Muscle of leg (tissue), 11 donors: ENCODE data around the gene CENPV. TPM values are rescaled to one million over a fixed set of nuclear protein-coding genes. Genes with fewer than 3 reads are reported as not detected.

Source experiments
- DNase-seq: peaks from one replicate; pipeline ENCODE4 v3.0.0; 2013
- H3K27ac ChIP-seq: one replicate; pipeline ENCODE4 v1.5.1; 2013; ENCODE audit warnings: mild to moderate bottlenecking, low read length, control low read depth
- H3K27me3 ChIP-seq: one replicate; pipeline ENCODE4 v1.6.1; 2013; ENCODE audit warnings: low read length; ENCODE audit not compliant: control insufficient read depth, insufficient read depth
- H3K36me3 ChIP-seq: one replicate; pipeline ENCODE4 v1.6.1; 2013; ENCODE audit warnings: low read length; ENCODE audit not compliant: control insufficient read depth, insufficient read depth
- H3K4me1 ChIP-seq: one replicate; pipeline ENCODE4 v1.6.1; 2013; ENCODE audit warnings: low read length; ENCODE audit not compliant: control insufficient read depth, insufficient read depth
- H3K4me3 ChIP-seq: one replicate; pipeline ENCODE4 v1.5.1; 2013; ENCODE audit warnings: low read length, control low read depth
- H3K9me3 ChIP-seq: replicated peaks from 2 replicates; pipeline ENCODE4 v1.6.1; 2013; ENCODE audit warnings: low read depth, low read length; ENCODE audit not compliant: control insufficient read depth
- WGBS: methylation state at CpG from one replicate; pipeline ENCODE4 v1.1.5; 2013; ENCODE audit warnings: missing lambda C conversion rate; ENCODE audit not compliant: insufficient coverage; 5-methylcytosine and 5-hydroxymethylcytosine counted together
- polyA plus RNA-seq, 8 donors: library from polyadenylated mRNA; unstranded; fragments of 120-200 nt; gene quantifications; one replicate each; pipeline versions ENCODE4 v1.2.1 to v1.2.3, GENCODE V29; 2013; ENCODE audit warnings: inconsistent platforms in 1 of 8, low replicate concordance in 1 of 8; ENCODE audit not compliant: insufficient read length in 8 of 8, insufficient read depth in 1 of 8
- total RNA-seq: library from RNA; stranded (reverse); fragments of 120-200 nt; gene quantifications from one replicate; pipeline ENCODE4 v1.2.4, GENCODE V29; 2013

Gene CENPV
- total and polyA plus RNA-seq, 9 donors = 29.0 to 39.1 (median 33.8) TPM

GRCh38 chr17:16383772-16384287 is 30.6 kb upstream of the CENPV start:
- no peak for DNase-seq
- WGBS = 100% methylated on average over 1 of the region's 5 CpGs
- Histone ChIP-seq H3K36me3 (peaks cover 25% of the 10 kb centered on the region), H3K27me3 (no peaks in the 10 kb centered on the region), H3K9me3 (no peaks in the 10 kb centered on the region), H3K4me1 (peaks cover 21% of the 10 kb centered on the region), H3K27ac (no peak overlapping the region), H3K4me3 (no peak overlapping the region)

GRCh38 chr17:16383216-16383615 is 29.9 kb upstream of the CENPV start:
- H3K27me3 ChIP-seq = no peaks in the 10 kb centered on the region
- H3K27ac ChIP-seq = no peak overlapping the region
- WGBS = 85% methylated on average over 2 of the region's 4 CpGs
- no peaks in the 10 kb centered on the region for H3K9me3 ChIP-seq
- H3K36me3 ChIP-seq = peaks cover 25% of the 10 kb centered on the region
- DNase-seq = no peak
- H3K4me1 ChIP-seq = peaks cover 21% of the 10 kb centered on the region
- H3K4me3 ChIP-seq = no peak overlapping the region

- no peaks in the 10 kb centered on the region for H3K27me3 ChIP-seq
- H3K9me3 ChIP-seq = no peaks in the 10 kb centered on the region
- no peak for DNase-seq
- H3K4me3 ChIP-seq = peak overlapping the region; percentile 83
- WGBS = 2% methylated on average over 14 of the region's 14 CpGs
- peaks cover 19% of the 10 kb centered on the region for H3K4me1 ChIP-seq
- peak overlapping the region; percentile 99 for H3K27ac ChIP-seq
- peaks cover 25% of the 10 kb centered on the region for H3K36me3 ChIP-seq
Measured at GRCh38 chr17:16381496-16381820, 28.2 kb upstream of the CENPV start.

GRCh38 chr17:16380640-16381495 is 27.6 kb upstream of the CENPV start, which contains the start of gene UBB:
TSS of gene UBB (plus strand) at chr17:16381091. CDS start at chr17:16381908, 817 bp downstream.
- peak within 1 kb of the TSS; percentile 83 for H3K4me3 ChIP-seq
- H3K9me3 ChIP-seq = no peaks in the 10 kb centered on the region
- H3K4me1 ChIP-seq = peaks cover 19% of the 10 kb centered on the region
- H3K36me3 ChIP-seq = peaks cover 25% of the 10 kb centered on the region
- peak within 1 kb of the TSS; percentile 99 for H3K27ac ChIP-seq
- under 1% methylated on average over 50 of the region's 67 CpGs for whole genome bisulfite sequencing
- H3K27me3 ChIP-seq = no peaks in the 10 kb centered on the region
- peak; percentile 99 for DNase-seq

GRCh38 chr17:16379654-16380053 is 26.4 kb upstream of the CENPV start:
- Histone ChIP-seq H3K27me3 (no peaks in the 10 kb centered on the region), H3K27ac (no peak overlapping the region), H3K4me1 (peaks cover 19% of the 10 kb centered on the region), H3K36me3 (peaks cover 25% of the 10 kb centered on the region), H3K4me3 (no peak overlapping the region), H3K9me3 (no peaks in the 10 kb centered on the region)
- WGBS = 90% methylated on average over 2 of the region's 8 CpGs
- no peak for DNase-seq

GRCh38 chr17:16378636-16379282 is 25.5 kb upstream of the CENPV start:
- DNase-seq = no peak
- 70% methylated on average over 15 of the region's 17 CpGs for WGBS
- peaks cover 19% of the 10 kb centered on the region for H3K4me1 ChIP-seq

GRCh38 chr17:16377941-16378341 is 24.7 kb upstream of the CENPV start:
- peaks cover 13% of the 10 kb centered on the region for H3K36me3 ChIP-seq
- no peaks in the 10 kb centered on the region for H3K27me3 ChIP-seq
- peaks cover 12% of the 10 kb centered on the region for H3K4me1 ChIP-seq
- no peak overlapping the region for H3K27ac ChIP-seq
- no peaks in the 10 kb centered on the region for H3K9me3 ChIP-seq
- H3K4me3 ChIP-seq = no peak overlapping the region
- 100% methylated on average over 1 of the region's 2 CpGs for WGBS
- no peak for DNase-seq

More at GRCh38 chr17:16378636-16379282, 25.5 kb upstream of the CENPV start:
- no peak overlapping the region for H3K27ac ChIP-seq
- H3K27me3 ChIP-seq = no peaks in the 10 kb centered on the region
- peaks cover 21% of the 10 kb centered on the region for H3K36me3 ChIP-seq
- no peaks in the 10 kb centered on the region for H3K9me3 ChIP-seq
- no peak overlapping the region for H3K4me3 ChIP-seq

- DNase-seq = no peak
- no peak overlapping the region for H3K4me3 ChIP-seq
- no peak overlapping the region for H3K27ac ChIP-seq
- no peaks in the 10 kb centered on the region for H3K36me3 ChIP-seq
- H3K4me1 ChIP-seq = peaks cover 2% of the 10 kb centered on the region
- no peaks in the 10 kb centered on the region for H3K9me3 ChIP-seq
- WGBS = 96% methylated on average over 4 of the region's 16 CpGs
- no peaks in the 10 kb centered on the region for H3K27me3 ChIP-seq
Measured at GRCh38 chr17:16374146-16374938, 21.1 kb upstream of the CENPV start.

GRCh38 chr17:16371742-16372141 is 18.5 kb upstream of the CENPV start:
- H3K9me3 ChIP-seq = no peaks in the 10 kb centered on the region
- H3K4me1 ChIP-seq = peaks cover 2% of the 10 kb centered on the region
- H3K4me3 ChIP-seq = no peak overlapping the region
- no peaks in the 10 kb centered on the region for H3K36me3 ChIP-seq
- WGBS = 61% methylated on average over 4 of the region's 5 CpGs
- DNase-seq = peak; percentile 85
- peak overlapping the region; percentile 60 for H3K27ac ChIP-seq
- no peaks in the 10 kb centered on the region for H3K27me3 ChIP-seq

GRCh38 chr17:16364625-16365024 is 11.4 kb upstream of the CENPV start:
- Histone ChIP-seq H3K9me3 (no peaks in the 10 kb centered on the region), H3K4me1 (peaks cover 3% of the 10 kb centered on the region), H3K27me3 (no peaks in the 10 kb centered on the region), H3K27ac (no peak overlapping the region), H3K4me3 (no peak overlapping the region), H3K36me3 (no peaks in the 10 kb centered on the region)
- no peak for DNase-seq
